GM18873 (cell line): ENCODE measurements around the gene GLI2.

ENCODE experiments used
- ATAC-seq: cut with Tn5 transposase; IDR thresholded peaks from one replicate; pipeline ENCODE4 v1.9.1; 2021; ENCODE audit warnings: mild to moderate bottlenecking, moderate library complexity, moderate number of reproducible peaks; ENCODE audit not compliant: unreplicated experiment, low FRiP score

GLI2 gene

DNA sequence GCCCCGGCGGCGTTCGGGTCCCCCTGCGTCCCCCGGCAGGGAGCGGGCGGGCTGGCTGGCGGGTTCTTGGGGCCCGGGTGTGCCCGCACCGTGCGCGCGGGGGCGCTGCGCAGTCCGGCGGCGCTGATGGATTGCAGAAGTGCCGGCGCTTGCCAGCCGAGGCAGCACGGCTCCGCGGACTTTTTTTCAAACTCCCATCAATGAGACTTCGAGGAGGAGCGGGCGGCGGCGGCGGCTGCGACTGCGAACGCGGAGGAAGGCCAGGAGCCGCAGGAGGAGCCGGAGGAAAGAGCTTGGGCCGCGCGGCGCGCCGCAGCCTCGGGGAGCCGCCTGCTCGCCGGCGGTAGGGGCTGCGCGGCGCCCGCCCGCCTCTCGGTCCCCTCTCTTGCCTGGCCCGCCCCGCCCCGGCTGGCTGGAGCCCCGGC, at the start of gene GLI2:
TSS of gene GLI2 (plus strand) at position 123 of the 425 bp plus-strand sequence. CDS start 61,453 bp downstream, outside the sequence.
- no peak for ATAC-seq

GRCh38 chr2:120685974-120686297, 49.7 kb upstream of the GLI2 start:
- no peak for ATAC-seq

- no peak for ATAC-seq
Observed at GRCh38 chr2:120686511-120687168, 49.0 kb upstream of the GLI2 start.

DNA sequence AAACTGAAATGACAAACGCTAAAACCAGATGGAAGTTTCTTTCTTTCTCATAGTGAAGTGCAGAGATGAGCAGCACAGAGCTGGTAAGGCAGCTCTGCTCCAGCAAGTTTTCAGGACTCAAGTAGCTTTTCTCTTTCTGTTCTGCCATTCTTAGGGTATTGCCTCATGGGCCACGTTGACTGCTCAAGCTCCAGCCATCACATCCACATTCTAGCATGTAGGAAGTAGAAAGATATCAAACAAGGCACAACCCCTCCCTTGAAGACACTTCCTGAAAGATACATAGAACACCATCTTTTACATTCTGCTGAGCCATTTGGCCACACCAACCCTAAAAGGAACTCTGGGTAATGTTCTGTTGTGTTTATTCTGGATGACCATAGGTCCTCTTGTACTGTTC, 48.5 kb upstream of the GLI2 start:
- ATAC-seq = no peak

DNA sequence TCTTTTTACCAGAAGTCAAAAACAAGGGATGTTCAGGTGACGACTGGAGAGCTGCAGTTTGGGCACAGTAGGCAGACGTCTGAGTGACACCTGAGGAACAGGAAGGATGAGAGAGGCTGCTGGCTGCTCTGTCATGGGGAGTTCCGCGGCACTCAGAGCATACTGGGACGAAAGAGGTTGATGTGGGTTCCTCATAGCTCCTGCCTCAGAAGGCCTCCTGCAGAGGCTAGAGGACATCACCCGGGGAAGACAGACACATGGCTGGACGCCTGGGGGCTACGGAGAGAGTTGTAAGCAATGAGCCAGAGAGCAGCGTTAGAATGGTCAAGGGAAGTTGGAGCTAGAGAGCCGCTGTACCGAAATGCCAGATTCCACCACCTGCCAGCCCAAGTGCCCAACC, 45.1 kb upstream of the GLI2 start:
- ATAC-seq = no peak

DNA sequence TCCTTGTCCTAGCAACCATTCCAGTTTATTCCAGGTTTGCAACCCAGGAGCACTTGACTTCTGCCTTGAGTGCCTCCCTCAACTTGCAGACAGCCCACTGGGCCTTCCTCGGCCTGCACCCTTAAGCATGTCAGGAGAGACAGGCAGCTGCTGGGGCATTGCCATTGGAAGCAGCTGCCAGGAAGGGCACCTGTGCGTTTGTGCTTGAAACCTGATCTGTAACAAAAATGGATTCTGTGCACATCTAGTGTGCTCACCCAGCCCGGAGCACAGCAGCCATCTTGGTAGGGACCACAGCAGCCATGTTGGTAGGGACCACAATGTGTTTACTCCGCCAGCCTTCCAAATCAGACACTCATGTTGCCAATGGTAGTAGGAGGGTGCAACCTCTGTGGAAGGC, 44.3 kb upstream of the GLI2 start:
- no peak for ATAC-seq

DNA sequence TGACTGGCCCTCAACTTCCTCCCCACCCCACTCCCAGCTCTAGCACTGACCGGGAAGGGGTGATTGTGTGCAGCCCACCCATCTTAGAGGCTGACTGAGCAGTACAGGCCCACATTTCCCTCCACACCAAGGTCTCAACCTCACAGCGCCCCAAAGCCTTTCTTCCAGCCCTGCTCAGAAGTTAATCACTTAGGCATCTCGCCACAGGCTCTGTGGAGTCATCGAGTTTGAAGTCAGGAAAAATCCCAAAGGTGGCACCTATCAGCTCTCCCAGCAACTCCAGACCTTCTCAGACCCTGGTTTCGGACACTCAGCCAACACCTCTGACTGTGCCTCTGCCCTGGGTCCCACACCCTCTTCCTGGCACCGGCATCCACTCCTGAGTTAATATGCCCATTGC, 43.0 kb upstream of the GLI2 start:
- no peak for ATAC-seq

DNA sequence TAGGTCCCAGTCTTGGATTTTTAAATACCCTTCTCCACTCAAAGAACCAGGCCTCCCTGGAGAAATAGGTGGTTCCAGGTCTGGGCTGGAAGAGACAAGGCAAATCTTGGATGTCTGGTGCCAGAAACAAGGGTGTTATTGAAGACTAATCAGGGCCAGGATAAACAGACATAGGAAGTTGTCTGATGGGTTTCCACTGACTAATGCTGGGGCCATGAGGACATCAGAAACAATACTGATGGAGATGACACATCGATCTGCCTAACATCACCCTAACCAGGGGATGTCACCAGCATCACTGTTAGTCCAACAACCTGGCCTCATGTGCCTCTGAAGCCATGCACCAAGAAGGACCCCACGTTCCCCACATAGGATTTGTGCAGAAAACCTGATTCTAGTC, 42.5 kb upstream of the GLI2 start:
- ATAC-seq = no peak

DNA sequence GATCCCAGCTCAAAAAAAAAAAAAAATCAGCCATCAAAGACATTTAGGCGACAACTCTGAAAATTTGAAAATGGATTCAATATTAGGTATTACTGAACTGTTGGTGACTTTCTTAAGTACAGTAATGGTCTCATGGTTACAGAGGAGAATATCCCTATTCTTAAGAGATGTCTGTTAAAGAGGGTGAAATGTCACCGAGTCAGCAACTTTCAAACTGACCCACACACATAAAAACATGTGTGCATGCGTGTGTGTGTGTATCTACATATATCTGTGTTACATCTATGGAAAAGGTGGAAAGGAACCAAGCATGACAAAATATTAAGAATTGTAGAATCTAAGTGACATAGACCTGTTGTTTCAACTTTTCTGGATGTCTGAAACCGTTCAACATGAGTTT, 41.6 kb upstream of the GLI2 start:
- no peak for ATAC-seq

DNA sequence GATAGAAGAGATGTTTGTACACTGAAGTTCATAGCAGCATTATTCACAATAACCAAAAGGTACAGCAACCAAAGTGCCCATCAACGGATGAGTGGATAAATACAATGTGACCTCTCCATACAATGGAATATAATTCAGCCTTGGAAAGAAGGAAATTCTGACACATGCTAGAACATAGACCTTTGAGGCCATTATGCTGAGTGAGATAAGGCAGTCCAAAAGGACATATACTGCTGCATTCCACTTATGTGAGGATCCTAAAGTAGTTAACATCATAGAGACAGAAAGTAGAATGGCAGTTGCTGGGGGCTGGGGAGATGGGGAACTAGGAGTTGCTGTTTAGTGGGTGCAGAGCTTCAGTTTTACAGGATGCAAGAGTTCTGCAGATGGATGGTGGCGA, 38.2 kb upstream of the GLI2 start:
- no peak for ATAC-seq

- ATAC-seq = no peak
Observed at GRCh38 chr2:120699292-120699691, 36.4 kb upstream of the GLI2 start.

DNA sequence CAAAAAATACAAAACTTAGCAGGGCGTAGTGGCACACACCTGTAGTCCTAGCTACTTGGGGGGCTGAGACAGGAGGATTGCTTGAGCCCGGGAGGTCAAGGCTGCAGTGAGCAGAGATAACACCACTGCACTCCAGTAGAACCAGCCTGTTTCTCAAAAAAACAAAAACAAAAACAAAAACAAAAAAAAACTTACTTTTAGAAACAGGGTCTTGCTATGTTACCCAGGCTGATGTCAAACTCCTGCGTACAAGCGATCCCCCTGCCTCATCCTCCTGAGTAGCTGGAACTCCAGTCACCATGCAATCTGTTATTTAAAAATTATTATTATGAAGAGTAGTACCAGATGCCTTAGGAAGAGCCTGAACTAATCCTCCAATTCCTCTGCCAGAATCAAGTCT, 35.0 kb upstream of the GLI2 start:
- no peak for ATAC-seq

DNA sequence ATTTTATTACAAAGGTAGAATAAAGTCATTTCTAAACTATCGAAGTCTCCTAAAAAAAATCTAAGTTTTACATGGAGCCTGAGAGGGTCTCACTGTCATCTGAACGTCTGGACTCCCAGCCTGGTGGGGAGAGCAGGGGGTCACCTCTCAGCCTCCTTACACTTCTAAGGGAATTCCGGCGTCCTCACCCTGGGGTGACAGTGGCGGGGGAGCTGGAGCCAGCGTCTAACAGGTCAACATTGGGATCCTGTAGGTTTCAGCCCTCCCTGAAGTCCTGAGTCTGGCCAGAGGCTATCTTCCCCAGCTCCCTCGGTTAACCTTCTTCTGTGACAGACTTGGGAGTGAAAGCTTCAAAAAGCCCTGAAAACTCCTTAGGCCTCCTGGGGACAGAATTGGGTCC, 34.6 kb upstream of the GLI2 start:
- no peak for ATAC-seq

- no peak for ATAC-seq
Observed at GRCh38 chr2:120701499-120701898, 34.2 kb upstream of the GLI2 start.

GRCh38 chr2:120702061-120702460, 33.6 kb upstream of the GLI2 start:
- ATAC-seq = no peak

DNA sequence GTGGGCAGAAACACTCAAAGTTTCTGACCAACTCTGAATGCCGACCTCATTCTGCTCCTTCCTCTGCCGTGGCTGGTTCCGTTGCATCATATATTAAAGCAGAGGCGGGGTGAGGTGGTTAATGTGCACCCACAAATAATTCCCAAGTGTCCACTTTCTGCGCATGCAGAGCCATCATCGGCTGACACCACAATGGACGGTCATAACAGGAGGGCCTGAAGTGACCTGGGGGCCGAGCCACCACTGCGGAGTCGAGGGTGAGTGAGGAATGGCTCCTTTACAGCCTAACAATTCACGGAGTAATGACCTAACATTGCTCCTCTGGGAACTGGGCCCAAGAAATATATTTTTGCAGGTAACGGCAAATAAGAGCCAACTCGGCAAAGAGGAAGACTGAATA, 32.9 kb upstream of the GLI2 start:
- no peak for ATAC-seq

- ATAC-seq = no peak
Observed at GRCh38 chr2:120703330-120703994, 32.2 kb upstream of the GLI2 start.

DNA sequence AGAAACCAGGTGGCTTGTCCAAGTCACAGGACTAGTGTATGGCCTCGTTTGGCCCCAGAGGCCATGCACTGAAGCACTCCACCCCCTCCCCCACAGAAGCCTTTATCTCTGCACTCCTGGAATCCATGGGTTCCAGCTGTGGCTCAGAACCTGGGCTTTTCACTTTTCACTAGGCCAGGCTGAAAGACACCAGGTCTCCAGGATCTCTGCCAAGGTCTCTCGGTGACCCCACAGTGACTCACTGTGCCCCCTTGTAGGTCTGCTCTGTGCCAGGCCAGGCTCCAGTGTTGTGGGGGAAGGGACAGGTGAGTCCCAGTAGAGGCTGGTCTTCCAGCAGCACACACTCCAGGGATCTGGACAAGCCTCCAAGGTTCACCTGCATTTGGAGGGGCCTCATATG, 31.0 kb upstream of the GLI2 start:
- no peak for ATAC-seq

- no peak for ATAC-seq
Observed at GRCh38 chr2:120707816-120708215, 27.9 kb upstream of the GLI2 start.

DNA sequence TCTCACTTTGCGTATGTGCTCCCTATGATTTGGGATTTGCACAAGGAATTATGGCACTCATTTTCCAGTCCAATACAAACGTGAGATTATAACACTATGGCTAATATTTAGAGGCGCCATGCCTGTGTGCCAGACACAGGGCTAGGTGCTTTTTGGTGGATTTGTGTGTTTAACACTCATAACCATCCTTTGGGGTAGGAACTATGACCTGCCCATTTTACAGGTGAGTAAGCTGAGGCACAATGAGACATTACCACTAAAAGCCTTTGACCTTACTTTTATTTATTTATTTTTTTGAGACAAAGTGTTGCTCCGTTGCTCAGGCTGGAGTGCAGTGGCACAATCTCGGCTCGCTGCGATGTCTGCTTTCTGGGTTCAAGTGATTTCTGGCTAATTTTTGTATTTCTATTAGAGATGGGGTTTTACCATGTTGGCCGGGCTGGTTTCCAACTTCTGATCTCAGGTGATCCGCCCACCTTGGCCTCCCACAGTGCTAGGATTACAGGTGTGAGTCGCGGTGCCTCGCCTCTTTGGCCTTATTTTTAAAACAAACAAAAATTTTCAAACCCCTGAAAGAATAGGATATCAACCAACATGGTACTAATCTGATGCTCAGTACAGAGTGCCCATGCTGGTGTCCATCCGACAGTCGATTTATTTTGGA, 26.6 kb upstream of the GLI2 start:
- no peak for ATAC-seq

- ATAC-seq = no peak
Observed at GRCh38 chr2:120709608-120710041, 26.0 kb upstream of the GLI2 start.

DNA sequence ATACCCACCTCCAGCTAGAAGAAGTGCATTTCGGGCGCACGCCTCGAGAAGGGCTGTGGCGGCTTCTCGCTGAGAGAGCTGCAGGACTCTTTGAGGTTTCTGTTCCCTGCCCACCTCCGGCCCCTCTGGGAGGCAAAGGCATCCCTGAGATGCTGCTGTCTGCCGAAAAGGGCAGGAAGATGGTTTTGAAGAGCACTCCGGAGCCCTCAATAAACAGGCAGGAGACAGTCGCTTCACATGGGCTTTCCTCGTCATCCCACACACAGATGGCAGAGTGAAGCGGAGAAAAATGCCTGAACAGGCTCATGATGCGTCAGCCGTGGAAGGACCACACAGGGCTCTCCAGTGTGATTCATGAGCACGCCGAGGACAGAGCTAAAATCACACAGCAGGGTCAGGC, 25.4 kb upstream of the GLI2 start:
- no peak for ATAC-seq
